ENCODE measurements around the gene GRIN2C. TPM values are rescaled to one million over a fixed set of nuclear protein-coding genes. Genes with fewer than 3 reads are reported as not detected.

GRIN2C gene
- total RNA-seq, 2 donors from 2014 or later = 3.6 TPM; not detected in 1

GRCh38 chr17:74888469-74888868 is 28.8 kb upstream of the GRIN2C start:
- peaks cover 11% of the 10 kb centered on the region for H3K27me3 ChIP-seq (replicated peaks; ENCODE audit: insufficient read depth)

GRCh38 chr17:74883241-74883745 is 23.6 kb upstream of the GRIN2C start:
- no peaks in the 10 kb centered on the region for H3K9me3 ChIP-seq
- H3K27ac ChIP-seq = no peak overlapping the region
- H3K4me1 ChIP-seq (replicated peaks) = no peaks in the 10 kb centered on the region
- no peaks in the 10 kb centered on the region for H3K36me3 ChIP-seq
- TF ChIP-seq CTCF (IDR thresholded peaks at IDR 0.05) = no peak
- no peaks in the 10 kb centered on the region for H3K27me3 ChIP-seq (replicated peaks; ENCODE audit: insufficient read depth)
- intact Hi-C loops (cut with DNase I) = no loop called here
- no peak for DNase-seq (ENCODE audit: low spot score)
- WGBS = 70% methylated on average over 15 of the region's 15 CpGs
- no peak overlapping the region for H3K4me3 ChIP-seq

More at GRCh38 chr17:74888469-74888868, 28.8 kb upstream of the GRIN2C start:
- no peak for DNase-seq (ENCODE audit: low spot score)
- intact Hi-C loops (cut with DNase I) = no loop called here
- no peaks in the 10 kb centered on the region for H3K9me3 ChIP-seq
- peaks cover 5% of the 10 kb centered on the region for H3K4me1 ChIP-seq (replicated peaks)
- no peaks in the 10 kb centered on the region for H3K36me3 ChIP-seq
- TF ChIP-seq POLR2A (IDR thresholded peaks at IDR 0.05) (no peak), POLR2AphosphoS5 (IDR thresholded peaks at IDR 0.05) (no peak), CTCF (IDR thresholded peaks at IDR 0.05) (no peak)
- WGBS = 45% methylated on average over 13 of the region's 13 CpGs
- H3K27ac ChIP-seq = no peak overlapping the region
- no peak overlapping the region for H3K4me3 ChIP-seq

- no peaks in the 10 kb centered on the region for H3K27me3 ChIP-seq (replicated peaks; ENCODE audit: insufficient read depth)
- WGBS = 61% methylated on average over 20 of the region's 20 CpGs
- no peaks in the 10 kb centered on the region for H3K4me1 ChIP-seq (replicated peaks)
- DNase-seq (ENCODE audit: low spot score) = no peak
- H3K9me3 ChIP-seq = no peaks in the 10 kb centered on the region
- no peak for TF ChIP-seq POLR2A (IDR thresholded peaks at IDR 0.05)
- no peaks in the 10 kb centered on the region for H3K36me3 ChIP-seq
- intact Hi-C loops (cut with DNase I) = no loop called here
- no peak overlapping the region for H3K27ac ChIP-seq
- H3K4me3 ChIP-seq = no peak overlapping the region
Measured at GRCh38 chr17:74882517-74883240, 23.0 kb upstream of the GRIN2C start.

- intact Hi-C loops (cut with DNase I) = no loop called here
- Histone ChIP-seq H3K4me3 (no peak overlapping the region), H3K9me3 (no peaks in the 10 kb centered on the region), H3K27me3 (replicated peaks; ENCODE audit: insufficient read depth) (no peaks in the 10 kb centered on the region), H3K4me1 (replicated peaks) (no peaks in the 10 kb centered on the region), H3K27ac (no peak overlapping the region), H3K36me3 (no peaks in the 10 kb centered on the region)
- 65% methylated on average over 11 of the region's 11 CpGs for WGBS
- no peak for DNase-seq (ENCODE audit: low spot score)
- no peak for TF ChIP-seq POLR2AphosphoS5 (IDR thresholded peaks at IDR 0.05)
- no peak for TF ChIP-seq CTCF (IDR thresholded peaks at IDR 0.05)
- no peak for TF ChIP-seq POLR2A (IDR thresholded peaks at IDR 0.05)
Measured at GRCh38 chr17:74881073-74881472, 21.4 kb upstream of the GRIN2C start.

- no peaks in the 10 kb centered on the region for H3K4me1 ChIP-seq (replicated peaks)
- WGBS = 86% methylated on average over 16 of the region's 16 CpGs
- DNase-seq (ENCODE audit: low spot score) = no peak
- intact Hi-C loops (cut with DNase I) = no loop called here
- no peak overlapping the region for H3K27ac ChIP-seq
- no peaks in the 10 kb centered on the region for H3K27me3 ChIP-seq (replicated peaks; ENCODE audit: insufficient read depth)
- no peaks in the 10 kb centered on the region for H3K36me3 ChIP-seq
- TF ChIP-seq POLR2A (IDR thresholded peaks at IDR 0.05) (no peak), POLR2AphosphoS5 (IDR thresholded peaks at IDR 0.05) (no peak), CTCF (IDR thresholded peaks at IDR 0.05) (no peak)
- no peak overlapping the region for H3K4me3 ChIP-seq
- H3K9me3 ChIP-seq = no peaks in the 10 kb centered on the region
Measured at GRCh38 chr17:74879308-74879707, 19.6 kb upstream of the GRIN2C start.

All from prostate gland (tissue), 2 donors.